M059J (cell line): ENCODE measurements around the gene POLN. TPM values are rescaled to one million over a fixed set of nuclear protein-coding genes. Genes with fewer than 3 reads are reported as not detected.
"Not testable (repeated sequence)": the region's sequence is repeated elsewhere in the genome, so short reads cannot be mapped to it uniquely, and the experiment has no call there.

Source experiments
- DNase-seq: peaks from one replicate; pipeline ENCODE4 v3.0.0-alpha.2; 2012; ENCODE audit warnings: low read depth
- total RNA-seq: library from RNA; depleted of rRNA; stranded (reverse); fragments of >200 nt; shearing (Covaris generic); gene quantifications from 2 replicates; pipeline ENCODE4 v1.2.3, GENCODE V29; 2014

Gene POLN
- total RNA-seq, 1 experiment from 2014 or later: 0.44 TPM

- no peak for DNase-seq
Observed at GRCh38 chr4:2166253-2166652, 75.7 kb downstream of the POLN start.

- no peak for DNase-seq
Observed at GRCh38 chr4:2165391-2165790, 76.5 kb downstream of the POLN start.

- DNase-seq: no peak
Observed at GRCh38 chr4:2163311-2163821, 78.6 kb downstream of the POLN start.

- not testable (repeated sequence) for DNase-seq
Observed at GRCh38 chr4:2161092-2161703, 80.7 kb downstream of the POLN start.

GRCh38 chr4:2159931-2160330, 82.0 kb downstream of the POLN start:
- peak; percentile 10 for DNase-seq

- DNase-seq: no peak
Observed at GRCh38 chr4:2155246-2155645, 86.7 kb downstream of the POLN start.

GRCh38 chr4:2154215-2154740, 87.6 kb downstream of the POLN start:
- no peak for DNase-seq

GRCh38 chr4:2151544-2151943, 90.4 kb downstream of the POLN start:
- DNase-seq: no peak

GRCh38 chr4:2150076-2150475, 91.8 kb downstream of the POLN start:
- no peak for DNase-seq

- DNase-seq: peak; percentile 44
Observed at GRCh38 chr4:2142630-2143427, 99.1 kb downstream of the POLN start.

GRCh38 chr4:2141762-2142451, 100.0 kb downstream of the POLN start:
- no peak for DNase-seq

- no peak for DNase-seq
Observed at GRCh38 chr4:2141022-2141761, 100.7 kb downstream of the POLN start.

GRCh38 chr4:2138846-2139500, 102.9 kb downstream of the POLN start:
- peak; percentile 34 for DNase-seq

GRCh38 chr4:2136726-2137125, 105.2 kb downstream of the POLN start:
- DNase-seq: peak; percentile 40

- peak; percentile 51 for DNase-seq
Observed at GRCh38 chr4:2135083-2135482, 106.8 kb downstream of the POLN start.

- DNase-seq: no peak
Observed at GRCh38 chr4:2132438-2132837, 109.5 kb downstream of the POLN start.

- no peak for DNase-seq
Observed at GRCh38 chr4:2127609-2128332, 114.2 kb downstream of the POLN start.

- no peak for DNase-seq
Observed at GRCh38 chr4:2126309-2127043, 115.4 kb downstream of the POLN start.

GRCh38 chr4:2125831-2126230, 116.1 kb downstream of the POLN start:
- no peak for DNase-seq

GRCh38 chr4:2125023-2125422, 116.9 kb downstream of the POLN start:
- no peak for DNase-seq
